ENCODE measurements around the gene CXCL3. TPM values are rescaled to one million over a fixed set of nuclear protein-coding genes. Genes with fewer than 3 reads are reported as not detected.

Gene CXCL3
- total and polyA plus RNA-seq, 4 donors, result 0.07 to 0.96 (median 0.63) TPM

DNA sequence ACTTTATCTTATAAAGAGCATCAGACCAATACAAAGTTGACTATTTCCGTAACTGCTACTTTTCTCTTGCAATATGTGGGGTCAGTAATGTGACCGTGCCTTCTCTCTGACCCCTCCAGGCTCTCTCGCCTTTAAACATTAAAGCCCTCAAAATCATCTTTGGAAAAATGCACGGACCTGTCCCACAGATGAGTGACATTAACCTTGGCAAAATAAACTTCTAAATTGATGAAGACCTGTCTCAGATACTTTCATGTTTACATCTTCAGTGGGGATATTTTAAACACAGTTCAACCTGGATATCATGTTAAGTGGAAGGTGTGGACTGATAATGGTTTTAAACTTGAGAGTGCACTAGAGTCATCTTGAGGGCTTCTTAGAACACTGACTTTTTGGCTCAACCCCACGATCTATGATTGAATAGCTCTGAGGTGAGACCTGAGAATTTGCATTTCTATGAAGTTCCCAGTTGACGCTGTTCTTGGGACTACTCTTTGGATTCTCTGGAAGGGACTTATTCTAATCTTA lies 26.7 kb upstream of the CXCL3 start:
- WGBS, result 87% methylated on average over 6 of the region's 6 CpGs
- no peaks in the 10 kb centered on the region for H3K27me3 ChIP-seq (ENCODE audit: control insufficient read depth in 4 of 4, insufficient read depth in 4 of 4, low read length in 3 of 4)
- no peak overlapping the region for H3K9ac ChIP-seq (ENCODE audit: low read depth in 1 of 2, low read length in 2 of 2)
- H3K27ac ChIP-seq (ENCODE audit: low read depth in 1 of 2, low read length in 2 of 2), result no peak overlapping the region
- DNase-seq (ENCODE audit: low spot score), result no peak
- TF ChIP-seq RAD21 (IDR thresholded peaks at IDR 0.05), result no peak
- no peak for TF ChIP-seq ZBTB33 (IDR thresholded peaks at IDR 0.05)
- no peak for TF ChIP-seq REST (IDR thresholded peaks at IDR 0.05)
- no peaks in the 10 kb centered on the region for H3K36me3 ChIP-seq (ENCODE audit: control insufficient read depth in 4 of 4, insufficient read depth in 3 of 4, low read depth in 1 of 4, low read length in 3 of 4)
- H3K4me1 ChIP-seq (ENCODE audit: control insufficient read depth in 4 of 4, insufficient read depth in 4 of 4, low read length in 3 of 4), result no peaks in the 10 kb centered on the region
- H3K9me3 ChIP-seq (ENCODE audit: control insufficient read depth in 4 of 4, low read length in 3 of 4), result peaks cover 0 to 2% (median 0%) of the 10 kb centered on the region in 4 donors
- H3K4me3 ChIP-seq (ENCODE audit: low read depth in 1 of 3, low read length in 3 of 3), result no peak overlapping the region

DNA sequence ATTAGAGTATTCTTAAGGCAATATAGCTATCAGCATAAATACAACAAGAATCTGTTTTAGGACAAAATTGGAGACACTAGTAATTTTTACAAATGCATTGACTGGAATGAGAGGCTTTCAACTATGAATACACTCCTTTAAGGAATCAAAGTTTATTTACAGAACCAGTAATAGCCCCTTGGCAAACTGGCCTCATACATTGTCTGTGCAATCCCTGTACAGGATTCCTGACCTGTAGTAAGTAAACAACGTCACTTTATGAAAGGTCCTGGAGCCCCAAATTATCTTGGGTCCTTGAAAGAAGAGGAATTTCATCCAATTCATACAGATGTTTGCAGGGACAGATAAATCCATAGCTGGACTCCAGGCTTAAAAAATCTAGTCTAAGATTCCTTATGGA lies 25.4 kb upstream of the CXCL3 start:
- no peak overlapping the region for H3K4me3 ChIP-seq (ENCODE audit: low read depth in 1 of 3, low read length in 3 of 3)
- 81% methylated on average over 1 of the region's 1 CpG for WGBS
- peaks cover 0 to 1% (median 0%) of the 10 kb centered on the region in 4 donors for H3K4me1 ChIP-seq (ENCODE audit: control insufficient read depth in 4 of 4, insufficient read depth in 4 of 4, low read length in 3 of 4)
- no peak for DNase-seq (ENCODE audit: low spot score)
- TF ChIP-seq, protein P1, sequence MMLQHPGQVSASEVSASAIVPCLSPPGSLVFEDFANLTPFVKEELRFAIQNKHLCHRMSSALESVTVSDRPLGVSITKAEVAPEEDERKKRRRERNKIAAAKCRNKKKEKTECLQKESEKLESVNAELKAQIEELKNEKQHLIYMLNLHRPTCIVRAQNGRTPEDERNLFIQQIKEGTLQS (IDR thresholded peaks at IDR 0.05), result no peak
- no peak for TF ChIP-seq RAD21 (IDR thresholded peaks at IDR 0.05)
- no peak for TF ChIP-seq YY1 (IDR thresholded peaks at IDR 0.05)
- no peak for TF ChIP-seq JUND (IDR thresholded peaks at IDR 0.05)
- TF ChIP-seq HNF4G (IDR thresholded peaks at IDR 0.05), result no peak
- no peak for TF ChIP-seq EGR1 (IDR thresholded peaks at IDR 0.05; ENCODE audit: low read depth in 2 of 2)
- TF ChIP-seq, protein P2, sequence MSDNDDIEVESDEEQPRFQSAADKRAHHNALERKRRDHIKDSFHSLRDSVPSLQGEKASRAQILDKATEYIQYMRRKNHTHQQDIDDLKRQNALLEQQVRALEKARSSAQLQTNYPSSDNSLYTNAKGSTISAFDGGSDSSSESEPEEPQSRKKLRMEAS (IDR thresholded peaks at IDR 0.05), result no peak
- no peak for TF ChIP-seq SP1 (IDR thresholded peaks at IDR 0.05)
- TF ChIP-seq GABPA (IDR thresholded peaks at IDR 0.05 in 1 of 2, conservative IDR thresholded peaks at IDR 0.05 in 1 of 2), result no peak
- TF ChIP-seq, protein P3, sequence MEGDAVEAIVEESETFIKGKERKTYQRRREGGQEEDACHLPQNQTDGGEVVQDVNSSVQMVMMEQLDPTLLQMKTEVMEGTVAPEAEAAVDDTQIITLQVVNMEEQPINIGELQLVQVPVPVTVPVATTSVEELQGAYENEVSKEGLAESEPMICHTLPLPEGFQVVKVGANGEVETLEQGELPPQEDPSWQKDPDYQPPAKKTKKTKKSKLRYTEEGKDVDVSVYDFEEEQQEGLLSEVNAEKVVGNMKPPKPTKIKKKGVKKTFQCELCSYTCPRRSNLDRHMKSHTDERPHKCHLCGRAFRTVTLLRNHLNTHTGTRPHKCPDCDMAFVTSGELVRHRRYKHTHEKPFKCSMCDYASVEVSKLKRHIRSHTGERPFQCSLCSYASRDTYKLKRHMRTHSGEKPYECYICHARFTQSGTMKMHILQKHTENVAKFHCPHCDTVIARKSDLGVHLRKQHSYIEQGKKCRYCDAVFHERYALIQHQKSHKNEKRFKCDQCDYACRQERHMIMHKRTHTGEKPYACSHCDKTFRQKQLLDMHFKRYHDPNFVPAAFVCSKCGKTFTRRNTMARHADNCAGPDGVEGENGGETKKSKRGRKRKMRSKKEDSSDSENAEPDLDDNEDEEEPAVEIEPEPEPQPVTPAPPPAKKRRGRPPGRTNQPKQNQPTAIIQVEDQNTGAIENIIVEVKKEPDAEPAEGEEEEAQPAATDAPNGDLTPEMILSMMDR (IDR thresholded peaks at IDR 0.05; ENCODE audit: low read depth, low read length, missing input control), result no peak
- TF ChIP-seq HNF4A (conservative IDR thresholded peaks at IDR 0.05), result no peak
- H3K27me3 ChIP-seq (ENCODE audit: control insufficient read depth in 4 of 4, insufficient read depth in 4 of 4, low read length in 3 of 4), result no peaks in the 10 kb centered on the region
- no peaks in the 10 kb centered on the region for H3K36me3 ChIP-seq (ENCODE audit: control insufficient read depth in 4 of 4, insufficient read depth in 3 of 4, low read depth in 1 of 4, low read length in 3 of 4)
- no peak overlapping the region for H3K27ac ChIP-seq (ENCODE audit: low read depth in 1 of 2, low read length in 2 of 2)
- H3K9me3 ChIP-seq (ENCODE audit: control insufficient read depth in 4 of 4, low read length in 3 of 4), result peaks cover 0 to 2% (median 0%) of the 10 kb centered on the region in 4 donors
- H3K9ac ChIP-seq (ENCODE audit: low read depth in 1 of 2, low read length in 2 of 2), result no peak overlapping the region

Measured in liver (tissue), 9 donors.